D341Med (cell line): ENCODE measurements around the gene SYT1.
A peak's percentile ranks its signal among the peaks of the same experiment; 100 is the strongest.
"Not testable (repeated sequence)": the region's sequence is repeated elsewhere in the genome, so short reads cannot be mapped to it uniquely, and the experiment has no call there.

ENCODE experiments used
- DNase-seq: peaks from one replicate; pipeline ENCODE4 v3.0.0; 2012; ENCODE audit warnings: low spot score

SYT1 gene

GRCh38 chr12:79141776-79142175 lies 277.2 kb downstream of the SYT1 start:
- DNase-seq = no peak

GRCh38 chr12:79143803-79144202 lies 279.2 kb downstream of the SYT1 start:
- no peak for DNase-seq

GRCh38 chr12:79151956-79152355 lies 287.4 kb downstream of the SYT1 start:
- DNase-seq = no peak

GRCh38 chr12:79155683-79156082 lies 291.1 kb downstream of the SYT1 start:
- no peak for DNase-seq

GRCh38 chr12:79156846-79157463 lies 292.4 kb downstream of the SYT1 start:
- no peak for DNase-seq

- DNase-seq = no peak
These were observed 296.8 kb downstream of the SYT1 start for GRCh38 chr12:79161249-79161934.

- DNase-seq = no peak
These were observed 297.7 kb downstream of the SYT1 start for GRCh38 chr12:79162147-79162772.

GRCh38 chr12:79162948-79163347 lies 298.4 kb downstream of the SYT1 start:
- DNase-seq = no peak

GRCh38 chr12:79164890-79165289 lies 300.3 kb downstream of the SYT1 start:
- no peak for DNase-seq

GRCh38 chr12:79168687-79169086 lies 304.1 kb downstream of the SYT1 start:
- no peak for DNase-seq

GRCh38 chr12:79174626-79175025 lies 310.1 kb downstream of the SYT1 start:
- DNase-seq = peak; percentile 22

GRCh38 chr12:79183003-79183402 lies 318.4 kb downstream of the SYT1 start:
- DNase-seq = no peak

GRCh38 chr12:79183926-79184325 lies 319.4 kb downstream of the SYT1 start:
- DNase-seq = no peak

GRCh38 chr12:79186506-79186905 lies 321.9 kb downstream of the SYT1 start:
- DNase-seq = no peak

- no peak for DNase-seq
These were observed 322.5 kb downstream of the SYT1 start for GRCh38 chr12:79187032-79187431.

GRCh38 chr12:79191391-79191790 lies 326.8 kb downstream of the SYT1 start:
- DNase-seq = no peak

- no peak for DNase-seq
These were observed 330.0 kb downstream of the SYT1 start for GRCh38 chr12:79194595-79194994.

GRCh38 chr12:79199166-79199565 lies 334.6 kb downstream of the SYT1 start:
- no peak for DNase-seq

- DNase-seq = no peak
These were observed 335.6 kb downstream of the SYT1 start for GRCh38 chr12:79200176-79200575.

GRCh38 chr12:79203058-79203647 lies 338.6 kb downstream of the SYT1 start:
- DNase-seq = no peak

- no peak for DNase-seq
These were observed 342.3 kb downstream of the SYT1 start for GRCh38 chr12:79206871-79207270.

GRCh38 chr12:79210403-79210802 lies 345.8 kb downstream of the SYT1 start:
- not testable (repeated sequence) for DNase-seq

- no peak for DNase-seq
These were observed 352.7 kb downstream of the SYT1 start for GRCh38 chr12:79217306-79217705.
